NCI-H526 treated with DMSO at 0.1 percent for 48 hours (cell line): Measurements from ENCODE around the gene NDUFAF5.

Experiments
- DNase-seq: peaks from one replicate; lab custom pipeline; 2025; lab: John Stamatoyannopoulos, UW

The NDUFAF5 gene

GRCh38 chr20:13822459-13822858 is 37.6 kb downstream of the NDUFAF5 start:
- no peak for DNase-seq

- no peak for DNase-seq
These were observed 39.6 kb downstream of the NDUFAF5 start for GRCh38 chr20:13824459-13824858.

- DNase-seq = no peak
These were observed 40.6 kb downstream of the NDUFAF5 start for GRCh38 chr20:13825465-13825864.

GRCh38 chr20:13831476-13831875 is 46.6 kb downstream of the NDUFAF5 start:
- no peak for DNase-seq

- no peak for DNase-seq
These were observed 53.8 kb downstream of the NDUFAF5 start for GRCh38 chr20:13838664-13839063.

GRCh38 chr20:13839421-13840092 is 54.7 kb downstream of the NDUFAF5 start:
- DNase-seq = no peak

GRCh38 chr20:13840093-13840465 is 55.3 kb downstream of the NDUFAF5 start:
- no peak for DNase-seq

GRCh38 chr20:13841206-13841605 is 56.4 kb downstream of the NDUFAF5 start:
- no peak for DNase-seq

GRCh38 chr20:13844296-13844695 is 59.5 kb downstream of the NDUFAF5 start:
- no peak for DNase-seq

GRCh38 chr20:13851279-13851678 is 66.5 kb downstream of the NDUFAF5 start:
- DNase-seq = no peak

- no peak for DNase-seq
These were observed 67.5 kb downstream of the NDUFAF5 start for GRCh38 chr20:13852306-13852705.

GRCh38 chr20:13855613-13856012 is 70.8 kb downstream of the NDUFAF5 start:
- DNase-seq = no peak

- no peak for DNase-seq
These were observed 71.5 kb downstream of the NDUFAF5 start for GRCh38 chr20:13856354-13856753.

GRCh38 chr20:13857304-13857703 is 72.5 kb downstream of the NDUFAF5 start:
- no peak for DNase-seq

GRCh38 chr20:13857961-13858360 is 73.1 kb downstream of the NDUFAF5 start:
- DNase-seq = no peak

- DNase-seq = no peak
These were observed 73.6 kb downstream of the NDUFAF5 start for GRCh38 chr20:13858439-13858838.

GRCh38 chr20:13858871-13859270 is 74.0 kb downstream of the NDUFAF5 start:
- no peak for DNase-seq

GRCh38 chr20:13862245-13862644 is 77.4 kb downstream of the NDUFAF5 start:
- no peak for DNase-seq

- DNase-seq = no peak
These were observed 78.4 kb downstream of the NDUFAF5 start for GRCh38 chr20:13863244-13863643.

- no peak for DNase-seq
These were observed 80.3 kb downstream of the NDUFAF5 start for GRCh38 chr20:13865156-13865555.

GRCh38 chr20:13865791-13866351 is 81.0 kb downstream of the NDUFAF5 start:
- no peak for DNase-seq

GRCh38 chr20:13868331-13868730 is 83.5 kb downstream of the NDUFAF5 start:
- DNase-seq = no peak

GRCh38 chr20:13870170-13870748 is 85.4 kb downstream of the NDUFAF5 start:
- DNase-seq = no peak
